Kidney (tissue), 14 donors: ENCODE results near the gene GOLGA6A. TPM values are rescaled to one million over a fixed set of nuclear protein-coding genes. Genes with fewer than 3 reads are reported as not detected.
A peak's percentile ranks its signal among the peaks of the same experiment; 100 is the strongest.

Source experiments
- DNase-seq, 5 donors: peaks; one replicate each; pipeline ENCODE4 v3.0.0-alpha.2; 2013 to 2020
- FAIRE-seq: peaks from 2 replicates; lab custom pipeline; 2012; peaks lifted over from hg19 to GRCh38; lab: Jason Lieb, UNC
- H3K27ac ChIP-seq, 2 donors: one replicate each; pipeline ENCODE4 v1.7.0; 2013; ENCODE audit warnings: low read depth in 2 of 2, low read length in 2 of 2, inconsistent platforms in 1 of 2
- H3K27me3 ChIP-seq: one replicate; pipeline ENCODE4 v1.7.1; 2013; ENCODE audit warnings: low read length, inconsistent platforms; ENCODE audit not compliant: control insufficient read depth, insufficient read depth
- H3K36me3 ChIP-seq, 3 donors: one replicate each; pipeline versions ENCODE4 v1.7.0 to v1.7.1; 2013; ENCODE audit warnings: low read length in 3 of 3, control low read depth in 1 of 3, inconsistent platforms in 1 of 3; ENCODE audit not compliant: insufficient read depth in 3 of 3, control insufficient read depth in 2 of 3
- H3K4me1 ChIP-seq, 3 donors: one replicate each; pipeline versions ENCODE4 v1.7.0 to v1.7.1; 2013; ENCODE audit warnings: low read length in 3 of 3, inconsistent platforms in 1 of 3, low read depth in 1 of 3; ENCODE audit not compliant: control insufficient read depth in 2 of 3, insufficient read depth in 2 of 3
- H3K4me3 ChIP-seq, 3 donors: one replicate each; pipeline versions ENCODE4 v1.7.0 to v1.8.1; 2013; ENCODE audit warnings: low read length in 3 of 3, control low read depth in 1 of 3, inconsistent platforms in 1 of 3
- H3K9ac ChIP-seq, 3 donors: one replicate each; pipeline versions ENCODE4 v1.7.0 to v1.7.1; 2013; ENCODE audit warnings: low read length in 3 of 3, control low read depth in 1 of 3, inconsistent platforms in 1 of 3
- H3K9me3 ChIP-seq, 3 donors: one replicate each; pipeline versions ENCODE4 v1.7.0 to v1.7.1; 2013; ENCODE audit warnings: low read length in 3 of 3, control low read depth in 1 of 3, inconsistent platforms in 1 of 3; ENCODE audit not compliant: control insufficient read depth in 2 of 3, insufficient read depth in 1 of 3
- intact Hi-C: fragments of 100-400 bp; cut with DNase I; formaldehyde crosslinking; loops from one replicate; pipeline ENCODE4 v1.11.1; 2022
- polyA plus RNA-seq: library from polyadenylated mRNA; stranded (reverse); fragments of 350-450 nt; fragmentation: Illumina TruSeq; extraction: RNeasy Lipid Tissue Mini Kit (QIAGEN cat#74804); gene quantifications from one replicate; pipeline ENCODE4 v1.2.3, GENCODE V29; 2014; ENCODE audit warnings: low read depth, low replicate concordance; ENCODE audit not compliant: insufficient read depth
- total RNA-seq: library from RNA; stranded (reverse); fragmentation: NEBNext Ultra II Directional; extraction: Animal tissue kit (Norgen Biotek cat#: 25700); gene quantifications from one replicate; pipeline ENCODE4 v1.2.1, GENCODE V29; 2021
- TF ChIP-seq, protein P1 (sequence below): IDR thresholded peaks from 3 replicates; pipeline ENCODE4 v1.5.1; 2012; ENCODE audit warnings: mild to moderate bottlenecking, moderate library complexity, borderline replicate concordance; ENCODE audit not compliant: insufficient read depth; ENCODE audit errors: extremely low read depth
- donor health status: control.
- donor health status: control.
- donor health status: control.
- donor health status: control.
- donor health status: control.
- donor health status: DM: yes; HTN: yes; CAD: no.
- donor health status: Normal renal cell carcinoma (clear cell type).

The GOLGA6A gene
- total and polyA plus RNA-seq, 2 donors from 2014 or later: 0.06 TPM; not detected in 1

- H3K4me3 ChIP-seq: no peak overlapping the region
- peak in 1 of 5 donors; percentile 58 for DNase-seq
- H3K4me1 ChIP-seq: peaks cover 0 to 23% (median 5%) of the 10 kb centered on the region in 3 donors
- H3K36me3 ChIP-seq: no peaks in the 10 kb centered on the region
- H3K27me3 ChIP-seq: no peaks in the 10 kb centered on the region
- intact Hi-C loops: no loop called here
- no peak for FAIRE-seq
- peak overlapping the region; percentile 67 to 74 for H3K27ac ChIP-seq
- H3K9ac ChIP-seq: no peak overlapping the region
- H3K9me3 ChIP-seq: no peaks in the 10 kb centered on the region
- TF ChIP-seq, protein P1, sequence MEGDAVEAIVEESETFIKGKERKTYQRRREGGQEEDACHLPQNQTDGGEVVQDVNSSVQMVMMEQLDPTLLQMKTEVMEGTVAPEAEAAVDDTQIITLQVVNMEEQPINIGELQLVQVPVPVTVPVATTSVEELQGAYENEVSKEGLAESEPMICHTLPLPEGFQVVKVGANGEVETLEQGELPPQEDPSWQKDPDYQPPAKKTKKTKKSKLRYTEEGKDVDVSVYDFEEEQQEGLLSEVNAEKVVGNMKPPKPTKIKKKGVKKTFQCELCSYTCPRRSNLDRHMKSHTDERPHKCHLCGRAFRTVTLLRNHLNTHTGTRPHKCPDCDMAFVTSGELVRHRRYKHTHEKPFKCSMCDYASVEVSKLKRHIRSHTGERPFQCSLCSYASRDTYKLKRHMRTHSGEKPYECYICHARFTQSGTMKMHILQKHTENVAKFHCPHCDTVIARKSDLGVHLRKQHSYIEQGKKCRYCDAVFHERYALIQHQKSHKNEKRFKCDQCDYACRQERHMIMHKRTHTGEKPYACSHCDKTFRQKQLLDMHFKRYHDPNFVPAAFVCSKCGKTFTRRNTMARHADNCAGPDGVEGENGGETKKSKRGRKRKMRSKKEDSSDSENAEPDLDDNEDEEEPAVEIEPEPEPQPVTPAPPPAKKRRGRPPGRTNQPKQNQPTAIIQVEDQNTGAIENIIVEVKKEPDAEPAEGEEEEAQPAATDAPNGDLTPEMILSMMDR: no peak
Measured at GRCh38 chr15:74050556-74051234, 31.7 kb downstream of the GOLGA6A start.

DNA sequence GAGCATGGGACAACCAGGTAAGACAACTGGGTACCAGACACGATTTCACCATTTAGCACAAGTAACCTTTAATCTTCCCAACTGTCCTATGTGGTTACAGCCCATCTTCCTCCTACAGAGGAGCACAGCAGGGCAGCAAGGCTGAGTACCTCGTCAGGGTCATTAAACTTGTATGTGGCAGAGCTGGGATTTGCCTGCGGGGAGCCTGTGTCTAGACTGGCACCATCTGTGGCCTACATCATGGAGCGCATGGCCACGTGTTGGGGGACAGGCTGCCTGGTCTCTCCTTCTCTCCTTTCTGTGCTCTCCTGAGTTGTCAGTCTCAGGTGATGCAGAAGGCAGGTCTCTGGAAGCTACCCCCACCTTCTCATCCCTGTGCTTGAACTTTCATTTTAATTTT lies 32.2 kb downstream of the GOLGA6A start:
- intact Hi-C loops: no loop called here
- Histone ChIP-seq H3K27me3 (no peaks in the 10 kb centered on the region), H3K4me3 (no peak overlapping the region), H3K9ac (no peak overlapping the region), H3K27ac (peak overlapping the region in 1 of 2 donors; percentile 5), H3K9me3 (no peaks in the 10 kb centered on the region), H3K4me1 (peaks cover 0 to 23% (median 5%) of the 10 kb centered on the region in 3 donors), H3K36me3 (no peaks in the 10 kb centered on the region)
- FAIRE-seq (no peak), DNase-seq (no peak)
- TF ChIP-seq, protein P1: no peak

- peaks cover 0 to 3% (median 2%) of the 10 kb centered on the region in 3 donors for H3K36me3 ChIP-seq
- TF ChIP-seq, protein P1: no peak
- peaks cover 0 to 15% (median 5%) of the 10 kb centered on the region in 3 donors for H3K4me1 ChIP-seq
- H3K9me3 ChIP-seq: no peaks in the 10 kb centered on the region
- DNase-seq (peak in 2 of 5 donors; percentile 20 to 68), FAIRE-seq (no peak)
- intact Hi-C loops: loop anchor here (10.0 kb wide), 1 partner anchor 61 kb away; no protein-coding TSS in a partner anchor
- H3K9ac ChIP-seq: no peak overlapping the region
- no peak overlapping the region for H3K4me3 ChIP-seq
- H3K27ac ChIP-seq: no peak overlapping the region
- no peaks in the 10 kb centered on the region for H3K27me3 ChIP-seq
Measured at GRCh38 chr15:74046275-74046674, 36.1 kb downstream of the GOLGA6A start.
